Measurements from ENCODE around the gene PACS2. TPM values are rescaled to one million over a fixed set of nuclear protein-coding genes. Genes with fewer than 3 reads are reported as not detected.

PACS2 gene
- total and polyA plus RNA-seq, 2 of the 8 experiments (the other 6 are each of a cell fraction or from before 2014, with no cell fraction given) = 38.0 to 62.8 TPM

- no peaks in the 10 kb centered on the region for H3K4me1 ChIP-seq (replicated peaks in 1 of 4; ENCODE audit: control insufficient read depth in 3 of 4, insufficient read depth in 4 of 4, low read length in 3 of 4)
- no peak overlapping the region for H3K4me2 ChIP-seq (ENCODE audit: insufficient read depth in 1 of 2, low read depth in 2 of 2, low read length in 2 of 2)
- H3K36me3 ChIP-seq (ENCODE audit: control insufficient read depth in 2 of 4, insufficient read depth in 4 of 4, low read length in 3 of 4) = peaks cover 0 to under 1% (median 0%) of the 10 kb centered on the region in 4 experiments; a peak in 2 of 8 replicates
- no peak overlapping the region for H4K8ac ChIP-seq (ENCODE audit: extremely low read depth, insufficient read depth, low read length)
- no peak overlapping the region for H3K56ac ChIP-seq (replicated peaks; ENCODE audit: insufficient read length, low read depth, low read length)
- no peak overlapping the region for H2AK5ac ChIP-seq (ENCODE audit: low read depth, low read length)
- no peaks in the 10 kb centered on the region for H3K79me1 ChIP-seq (ENCODE audit: low read depth, low read length)
- H3K27me3 ChIP-seq (replicated peaks in 1 of 4; ENCODE audit: control insufficient read depth in 3 of 4, extremely low read depth in 1 of 4, insufficient read depth in 3 of 4, low read length in 3 of 4) = no peaks in the 10 kb centered on the region; a peak in 1 of 7 replicates
- H4K91ac ChIP-seq (replicated peaks; ENCODE audit: insufficient read length, low read length) = no peak overlapping the region
- H3K14ac ChIP-seq (ENCODE audit: insufficient read length) = no peak overlapping the region
- no peaks in the 10 kb centered on the region for H3K23me2 ChIP-seq (ENCODE audit: low read depth, low read length)
- H2AFZ ChIP-seq (ENCODE audit: low read length) = no peak overlapping the region
- no peak overlapping the region for H3K18ac ChIP-seq (ENCODE audit: extremely low read depth, low read length)
- H3K27ac ChIP-seq (ENCODE audit: low read depth, low read length) = no peak overlapping the region
- H2BK20ac ChIP-seq (ENCODE audit: low read length) = no peak overlapping the region
- POLR2A ChIA-PET (ENCODE audit: partially characterized antibody) = interaction anchor here (0.8 to 1.6 kb wide), 3 partner anchors 14 to 107 kb away, joined by 3 to 5 read pairs (median 4); no protein-coding TSS in a partner anchor
- no peak overlapping the region for H4K5ac ChIP-seq (ENCODE audit: insufficient read length, low read depth, low read length)
- CTCF ChIA-PET (ENCODE audit: partially characterized antibody) = interaction anchor here (0.8 to 3.0 kb wide), 17 partner anchors 8 to 175 kb away, joined by 3 to 10 read pairs (median 4); no protein-coding TSS in a partner anchor
- H3K9me3 ChIP-seq (ENCODE audit: insufficient read depth in 2 of 2, low read depth in 1 of 2, low read length in 1 of 2) = peaks cover 0 to 4% of the 10 kb centered on the region in 2 experiments; a peak in 1 of 4 replicates
- no peak overlapping the region for H2BK15ac ChIP-seq (ENCODE audit: low read length)
- no peaks in the 10 kb centered on the region for H3K79me2 ChIP-seq (ENCODE audit: control insufficient read depth in 1 of 2, insufficient read depth in 2 of 2, low read length in 2 of 2)
- DNase-seq (ENCODE audit: low read depth in 1 of 2, low spot score in 2 of 2) (peak in 1 of 2 experiments; percentile 64), FAIRE-seq (no peak)
- no peak overlapping the region for H3K23ac ChIP-seq (ENCODE audit: insufficient read length)
- H2BK12ac ChIP-seq (ENCODE audit: low read depth, low read length) = no peak overlapping the region
- no peak overlapping the region for H3K4ac ChIP-seq (replicated peaks; ENCODE audit: insufficient read length, low read depth, low read length)
- peaks cover 0 to 9% of the 10 kb centered on the region in 2 experiments for H4K20me1 ChIP-seq (replicated peaks in 1 of 2; ENCODE audit: control insufficient read depth in 1 of 2, insufficient read depth in 2 of 2, low read length in 2 of 2)
- H3K4me3 ChIP-seq (ENCODE audit: extremely low read depth in 1 of 4, insufficient read depth in 2 of 4, low read depth in 3 of 4, low read length in 4 of 4) = no peak overlapping the region
- 91% methylated on average over 25 of the region's 34 CpGs; no CpG with 5 or more reads in 1 of the 2 experiments for WGBS, 2 experiments (ENCODE audit: extremely low coverage in 1 of 2, insufficient coverage in 1 of 2, insufficient read length in 1 of 2, insufficient replicate concordance in 2 of 2, low coverage in 1 of 2, low lambda C conversion rate in 2 of 2, missing lambda C conversion rate in 1 of 2)
- no peak overlapping the region for H3K9ac ChIP-seq (replicated peaks in 1 of 4; ENCODE audit: extremely low read depth in 1 of 4, low read depth in 3 of 4, low read length in 3 of 4)
- no peak overlapping the region for H2BK5ac ChIP-seq (ENCODE audit: low read depth, low read length)
- H2BK120ac ChIP-seq (replicated peaks; ENCODE audit: low read depth, low read length) = no peak overlapping the region
- TF ChIP-seq SIX5 (IDR thresholded peaks at IDR 0.05; ENCODE audit: low read depth, low read length) (no peak), ZNF274 (IDR thresholded peaks at IDR 0.05; ENCODE audit: borderline replicate concordance, extremely low read depth, low read length) (no peak), RAD21 (IDR thresholded peaks at IDR 0.05 in 1 of 2, conservative IDR thresholded peaks at IDR 0.05 in 1 of 2; ENCODE audit: low read depth in 2 of 2, low read length in 2 of 2) (peak; percentile 10 to 33; a peak in 1 of 4 replicates), CTCF (IDR thresholded peaks at IDR 0.05; ENCODE audit: control extremely low read depth in 1 of 3, insufficient read depth in 1 of 3, low read depth in 1 of 3, low read length in 3 of 3) (peak in 2 of 3 experiments; percentile 38 to 40; a peak in 3 of 4 replicates), GTF2F1 (IDR thresholded peaks at IDR 0.05; ENCODE audit: borderline replicate concordance, low read depth, low read length) (no peak), CBX8 (IDR thresholded peaks at IDR 0.05; ENCODE audit: borderline replicate concordance, low read depth, low read length) (no peak), TAF1 (IDR thresholded peaks at IDR 0.05; ENCODE audit: low read depth, low read length) (no peak), FOSL1 (IDR thresholded peaks at IDR 0.05; ENCODE audit: insufficient read depth, low read depth, low read length) (no peak)
These were observed 62.2 kb downstream of the PACS2 start for GRCh38 chr14:105376521-105377440.

All from H1 (cell line).